GM20000 (cell line): Measurements from ENCODE around the gene ACADS.

Experiments
- DNase-seq: peaks from one replicate; pipeline ENCODE4 v3.0.0; 2012; ENCODE audit warnings: low spot score
- TF ChIP-seq, protein P1 (sequence below): IDR thresholded peaks from 2 replicates; pipeline ENCODE4 v1.5.1; 2012; ENCODE audit warnings: mild to moderate bottlenecking, control low read depth; ENCODE audit errors: extremely low read depth, missing control alignments

The ACADS gene

DNA sequence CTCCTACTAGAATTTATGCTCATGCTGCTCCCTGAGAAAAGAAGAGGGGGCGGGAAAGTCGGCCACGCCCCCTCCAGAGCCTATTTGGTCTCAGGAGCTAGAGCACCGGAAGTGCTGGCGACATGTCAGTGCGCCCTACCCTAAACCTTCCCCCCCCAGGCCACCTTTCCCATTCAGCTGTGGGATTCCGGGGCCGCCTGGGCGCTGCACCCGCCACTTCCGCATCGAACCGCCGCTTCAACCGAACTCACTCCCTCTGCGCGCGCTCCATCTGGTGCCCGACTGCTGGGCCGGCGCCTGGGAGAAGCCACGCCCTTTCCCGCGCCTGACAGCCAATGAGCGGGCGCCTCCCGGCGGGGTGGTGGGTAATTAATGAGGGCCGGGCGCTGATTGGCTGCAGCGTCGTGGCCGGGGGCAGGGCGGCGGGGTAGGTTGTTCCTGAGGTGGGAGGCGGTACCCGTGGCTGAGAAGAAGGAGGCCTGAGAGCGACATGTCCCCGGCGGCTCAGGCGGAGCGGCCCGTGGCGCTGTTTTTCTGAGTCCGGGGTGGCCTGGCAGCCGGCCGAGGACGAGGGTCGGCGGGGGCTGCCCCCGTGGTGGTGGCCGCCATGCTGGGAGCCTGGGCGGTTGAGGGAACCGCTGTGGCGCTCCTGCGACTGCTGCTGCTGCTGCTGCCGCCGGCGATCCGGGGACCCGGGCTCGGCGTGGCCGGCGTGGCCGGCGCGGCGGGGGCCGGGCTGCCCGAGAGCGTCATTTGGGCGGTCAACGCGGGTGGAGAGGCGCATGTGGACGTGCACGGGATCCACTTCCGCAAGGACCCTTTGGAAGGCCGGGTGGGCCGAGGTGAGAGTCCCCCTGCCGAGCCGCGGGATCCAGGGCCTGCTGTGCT, 38.7 kb upstream of the ACADS start, which contains the start of gene MLEC:
Gene MLEC, plus strand, starts transcription at position 460 of the 888 bp plus-strand sequence. Its CDS starts 148 bp downstream, at position 608.
- DNase-seq: peak; percentile 99
- TF ChIP-seq, protein P1, sequence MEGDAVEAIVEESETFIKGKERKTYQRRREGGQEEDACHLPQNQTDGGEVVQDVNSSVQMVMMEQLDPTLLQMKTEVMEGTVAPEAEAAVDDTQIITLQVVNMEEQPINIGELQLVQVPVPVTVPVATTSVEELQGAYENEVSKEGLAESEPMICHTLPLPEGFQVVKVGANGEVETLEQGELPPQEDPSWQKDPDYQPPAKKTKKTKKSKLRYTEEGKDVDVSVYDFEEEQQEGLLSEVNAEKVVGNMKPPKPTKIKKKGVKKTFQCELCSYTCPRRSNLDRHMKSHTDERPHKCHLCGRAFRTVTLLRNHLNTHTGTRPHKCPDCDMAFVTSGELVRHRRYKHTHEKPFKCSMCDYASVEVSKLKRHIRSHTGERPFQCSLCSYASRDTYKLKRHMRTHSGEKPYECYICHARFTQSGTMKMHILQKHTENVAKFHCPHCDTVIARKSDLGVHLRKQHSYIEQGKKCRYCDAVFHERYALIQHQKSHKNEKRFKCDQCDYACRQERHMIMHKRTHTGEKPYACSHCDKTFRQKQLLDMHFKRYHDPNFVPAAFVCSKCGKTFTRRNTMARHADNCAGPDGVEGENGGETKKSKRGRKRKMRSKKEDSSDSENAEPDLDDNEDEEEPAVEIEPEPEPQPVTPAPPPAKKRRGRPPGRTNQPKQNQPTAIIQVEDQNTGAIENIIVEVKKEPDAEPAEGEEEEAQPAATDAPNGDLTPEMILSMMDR: no peak

DNA sequence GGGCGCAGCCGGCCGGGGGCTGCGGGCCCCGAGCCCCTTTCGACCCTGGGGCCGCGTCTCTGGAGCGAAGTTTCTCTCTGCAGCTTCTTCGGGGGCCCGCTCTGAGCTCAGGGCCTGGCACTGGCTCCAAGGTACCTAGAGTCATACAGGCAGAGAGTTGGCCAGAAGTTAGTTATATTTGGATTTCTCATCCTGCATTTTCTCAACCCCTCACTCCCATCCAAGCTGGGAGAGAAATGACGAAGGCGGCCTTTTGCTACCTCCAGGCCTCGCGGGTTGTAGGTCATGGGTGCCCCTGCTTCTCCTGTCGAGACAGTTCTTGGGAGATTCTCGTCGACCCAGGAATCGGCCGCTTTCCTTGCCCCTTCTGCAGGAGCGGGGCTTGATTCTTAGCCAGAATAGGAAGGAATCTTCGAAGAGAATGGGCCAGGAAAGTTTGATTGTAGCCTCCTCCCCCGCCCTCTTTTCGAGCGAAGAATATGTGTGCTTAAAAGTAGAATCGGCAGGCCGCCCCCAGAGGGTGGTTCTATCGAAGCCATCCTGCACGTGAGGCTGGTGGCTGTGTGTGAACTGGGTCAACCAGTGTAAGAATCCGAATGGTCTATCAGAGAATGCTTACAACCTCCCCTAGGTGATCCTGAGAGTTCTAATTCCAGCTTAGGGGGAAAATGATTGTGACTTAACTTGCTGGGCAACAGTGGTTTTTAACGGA, 37.9 kb upstream of the ACADS start:
- DNase-seq: no peak

DNA sequence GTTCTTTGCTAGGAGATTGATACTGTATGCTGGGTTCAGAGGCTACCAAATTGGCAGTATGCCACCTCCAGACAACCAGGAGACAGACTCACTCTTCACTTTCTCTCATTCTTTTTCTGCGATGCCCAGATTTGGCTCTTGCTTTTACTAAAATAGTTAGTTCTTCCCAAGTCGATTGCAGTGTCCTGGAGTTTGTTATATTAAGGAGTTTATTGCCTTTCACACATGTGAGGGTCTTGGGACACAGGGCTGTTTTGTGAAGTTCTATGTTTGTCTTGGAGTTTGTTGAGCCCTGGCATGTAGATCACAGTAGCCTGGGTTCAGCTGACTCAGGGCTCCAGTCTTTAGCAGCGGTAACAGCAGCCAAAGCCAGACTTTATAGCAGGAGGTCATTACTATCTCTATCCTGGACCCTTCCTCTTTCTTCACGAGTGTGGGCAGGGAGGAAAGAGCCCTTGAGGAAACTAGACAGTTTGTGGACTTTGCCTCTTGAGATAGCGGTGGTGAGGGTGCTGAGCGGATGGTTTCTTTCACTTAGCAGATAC, 37.0 kb upstream of the ACADS start:
- no peak for DNase-seq
- TF ChIP-seq, protein P1: no peak

More for the DNA sequence above, 37.9 kb upstream of the ACADS start:
- TF ChIP-seq, protein P1: no peak

DNA sequence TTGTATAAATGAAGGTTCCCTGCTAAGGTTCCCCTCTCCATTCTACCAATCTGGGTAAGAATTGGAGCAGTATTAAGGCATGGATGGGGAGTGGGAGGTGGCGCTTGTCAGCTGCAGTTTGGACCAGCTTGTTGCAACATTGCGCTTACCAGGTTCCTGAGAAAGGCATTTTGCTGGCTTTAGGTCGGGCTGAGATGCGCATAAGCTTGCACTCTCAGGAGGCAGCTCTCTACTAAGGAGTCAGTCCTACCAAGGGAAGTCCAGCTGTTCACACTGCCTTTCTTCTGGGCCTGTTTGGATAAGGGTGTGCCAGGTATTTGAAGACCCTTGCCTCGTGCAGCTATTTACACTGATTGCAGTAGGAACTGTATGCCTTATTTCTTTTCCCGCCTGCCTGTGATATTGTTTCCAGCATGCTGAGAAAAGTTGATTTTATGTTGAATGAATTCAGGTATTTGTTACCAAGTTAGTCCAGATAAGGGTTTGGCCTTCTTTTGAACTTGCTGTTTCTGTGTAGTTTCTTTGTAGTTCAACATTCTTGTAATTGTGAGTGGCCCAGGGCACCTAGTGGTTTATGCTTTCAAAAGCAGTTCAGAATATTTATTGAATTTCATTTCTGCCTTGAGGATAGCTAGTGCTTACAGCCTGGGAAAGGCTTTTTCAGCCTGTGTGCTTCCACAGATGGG, 36.1 kb upstream of the ACADS start:
- no peak for DNase-seq
- TF ChIP-seq, protein P1: no peak

DNA sequence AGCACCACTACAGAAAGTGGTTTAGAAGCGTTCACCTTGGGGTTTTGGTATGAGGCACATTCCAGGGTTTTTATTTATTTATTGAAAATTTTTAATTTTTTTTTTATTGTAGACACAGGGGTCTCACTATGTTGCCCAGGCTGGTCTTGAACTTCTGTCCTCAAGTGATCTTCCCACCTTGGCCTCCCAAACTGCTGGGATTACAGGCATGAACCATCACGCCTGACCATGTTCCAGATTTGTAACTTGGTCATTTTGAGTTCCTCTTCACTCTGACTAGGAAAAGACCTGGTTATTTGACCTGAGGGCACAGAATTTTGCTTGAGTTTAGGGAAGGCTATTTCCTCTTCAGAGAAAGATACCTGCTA, 35.6 kb upstream of the ACADS start:
- DNase-seq: no peak
- TF ChIP-seq, protein P1: no peak

DNA sequence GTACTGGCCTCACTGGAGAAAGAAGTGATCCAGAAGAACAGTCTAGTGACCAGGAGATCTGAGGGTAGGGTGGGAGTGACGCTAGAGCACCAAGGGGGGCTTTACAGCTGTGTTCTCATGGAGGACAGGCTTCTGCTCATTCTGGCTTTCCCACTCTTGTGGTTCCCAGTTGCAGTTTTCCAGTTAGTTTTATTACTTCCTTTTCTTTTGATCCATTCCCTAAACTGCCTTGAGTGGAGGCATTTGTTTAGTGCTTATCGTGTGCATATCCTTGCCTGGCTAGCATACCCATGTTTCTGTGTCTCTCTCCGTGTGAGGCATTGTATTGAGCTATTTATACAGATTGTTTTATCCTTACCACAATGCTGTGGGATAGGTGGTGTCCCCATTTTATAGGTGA, 34.6 kb upstream of the ACADS start:
- TF ChIP-seq, protein P1: no peak
- no peak for DNase-seq
